ENCODE measurements around the gene GALNT9. TPM values are rescaled to one million over a fixed set of nuclear protein-coding genes. Genes with fewer than 3 reads are reported as not detected.

The GALNT9 gene
- total and polyA plus RNA-seq, 5 experiments from 2014 or later = not detected

GRCh38 chr12:132337557-132337956 is 8.2 kb upstream of the GALNT9 start:
- H3K4me1 Mint-ChIP-seq = peaks cover 0 to 6% (median 3%) of the 10 kb centered on the region in 4 donors
- peaks cover 3 to 53% (median 24%) of the 10 kb centered on the region in 5 donors for H3K27me3 Mint-ChIP-seq
- DNase-seq (no peak), ATAC-seq (no peak)
- no peak overlapping the region for H3K4me3 Mint-ChIP-seq
- POLR2A ChIA-PET = no interaction called here
- H3K36me3 Mint-ChIP-seq = no peaks in the 10 kb centered on the region
- no peak overlapping the region for H3K27ac Mint-ChIP-seq
- H3K9me3 Mint-ChIP-seq = peaks cover 0 to 3% (median 0%) of the 10 kb centered on the region in 9 donors

GRCh38 chr12:132336451-132337413 is 7.3 kb upstream of the GALNT9 start:
- ATAC-seq (no peak), DNase-seq (no peak)
- no peak overlapping the region for H3K4me3 Mint-ChIP-seq
- no peak overlapping the region for H3K27ac Mint-ChIP-seq
- H3K9me3 Mint-ChIP-seq = peaks cover 0 to 4% (median 0%) of the 10 kb centered on the region in 9 donors
- H3K4me1 Mint-ChIP-seq = peaks cover 0 to 2% (median 0%) of the 10 kb centered on the region in 4 donors
- peaks cover 7 to 57% (median 31%) of the 10 kb centered on the region in 5 donors for H3K27me3 Mint-ChIP-seq
- POLR2A ChIA-PET = no interaction called here
- H3K36me3 Mint-ChIP-seq = no peaks in the 10 kb centered on the region

GRCh38 chr12:132335179-132335756 is 5.9 kb upstream of the GALNT9 start:
- POLR2A ChIA-PET = no interaction called here
- no peak overlapping the region for H3K4me3 Mint-ChIP-seq
- H3K4me1 Mint-ChIP-seq = peaks cover 3 to 9% (median 5%) of the 10 kb centered on the region in 4 donors

DNA sequence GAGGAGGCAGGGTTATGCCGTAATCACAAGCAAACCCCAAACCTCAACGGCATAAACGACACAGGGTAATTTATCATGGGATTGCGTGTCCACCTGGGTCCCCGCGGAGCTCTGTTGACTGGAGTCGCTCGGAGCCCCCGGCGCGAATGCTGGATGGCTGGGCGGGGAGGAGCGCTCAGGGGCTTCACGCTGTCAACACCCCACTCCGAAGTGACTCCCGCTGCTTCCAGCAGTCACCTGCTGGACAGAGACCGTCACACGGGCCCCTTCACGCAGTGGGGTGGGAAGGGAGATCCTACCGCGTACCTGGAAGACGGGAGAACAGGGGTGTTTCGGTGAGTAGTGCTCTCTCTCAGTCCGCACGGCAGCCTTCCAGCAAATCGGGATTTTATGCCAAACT is 4.4 kb upstream of the GALNT9 start:
- Mint-ChIP-seq H3K9me3 (peaks cover 0 to 4% (median 0%) of the 10 kb centered on the region in 9 donors), H3K27me3 (peaks cover 19 to 70% (median 46%) of the 10 kb centered on the region in 5 donors), H3K36me3 (peaks cover 0 to 5% (median 0%) of the 10 kb centered on the region in 3 donors), H3K4me3 (no peak overlapping the region), H3K27ac (no peak overlapping the region), H3K4me1 (peaks cover 3 to 9% (median 7%) of the 10 kb centered on the region in 4 donors)
- ATAC-seq (no peak), DNase-seq (no peak)
- POLR2A ChIA-PET = no interaction called here

More at GRCh38 chr12:132335179-132335756, 5.9 kb upstream of the GALNT9 start:
- Mint-ChIP-seq H3K27ac (no peak overlapping the region), H3K36me3 (peaks cover 0 to 5% (median 0%) of the 10 kb centered on the region in 3 donors), H3K9me3 (peaks cover 0 to 4% (median 0%) of the 10 kb centered on the region in 9 donors), H3K27me3 (peaks cover 18 to 69% (median 45%) of the 10 kb centered on the region in 5 donors)
- ATAC-seq (no peak), DNase-seq (no peak)

GRCh38 chr12:132333273-132333672 is 3.9 kb upstream of the GALNT9 start:
- H3K9me3 Mint-ChIP-seq = peaks cover 0 to 4% (median 0%) of the 10 kb centered on the region in 9 donors
- peaks cover 19 to 69% (median 46%) of the 10 kb centered on the region in 5 donors for H3K27me3 Mint-ChIP-seq

GRCh38 chr12:132330549-132330881 is 1.1 kb upstream of the GALNT9 start:
- Mint-ChIP-seq H3K27ac (no peak overlapping the region), H3K4me3 (peak overlapping the region in 8 of 10 donors; percentile 18 to 48 (median 29)), H3K4me1 (peaks cover 3 to 28% (median 16%) of the 10 kb centered on the region in 4 donors), H3K27me3 (peaks cover 24 to 65% (median 40%) of the 10 kb centered on the region in 5 donors), H3K9me3 (peaks cover 0 to 4% (median 0%) of the 10 kb centered on the region in 9 donors), H3K36me3 (peaks cover 0 to 5% (median 0%) of the 10 kb centered on the region in 3 donors)
- POLR2A ChIA-PET = no interaction called here
- no peak for DNase-seq
- no peak for ATAC-seq

More at GRCh38 chr12:132333273-132333672, 3.9 kb upstream of the GALNT9 start:
- no peak for DNase-seq
- ATAC-seq = no peak
- Mint-ChIP-seq H3K27ac (no peak overlapping the region), H3K4me3 (no peak overlapping the region), H3K4me1 (peaks cover 3 to 12% (median 9%) of the 10 kb centered on the region in 4 donors), H3K36me3 (peaks cover 0 to 5% (median 0%) of the 10 kb centered on the region in 3 donors)
- POLR2A ChIA-PET = no interaction called here

DNA sequence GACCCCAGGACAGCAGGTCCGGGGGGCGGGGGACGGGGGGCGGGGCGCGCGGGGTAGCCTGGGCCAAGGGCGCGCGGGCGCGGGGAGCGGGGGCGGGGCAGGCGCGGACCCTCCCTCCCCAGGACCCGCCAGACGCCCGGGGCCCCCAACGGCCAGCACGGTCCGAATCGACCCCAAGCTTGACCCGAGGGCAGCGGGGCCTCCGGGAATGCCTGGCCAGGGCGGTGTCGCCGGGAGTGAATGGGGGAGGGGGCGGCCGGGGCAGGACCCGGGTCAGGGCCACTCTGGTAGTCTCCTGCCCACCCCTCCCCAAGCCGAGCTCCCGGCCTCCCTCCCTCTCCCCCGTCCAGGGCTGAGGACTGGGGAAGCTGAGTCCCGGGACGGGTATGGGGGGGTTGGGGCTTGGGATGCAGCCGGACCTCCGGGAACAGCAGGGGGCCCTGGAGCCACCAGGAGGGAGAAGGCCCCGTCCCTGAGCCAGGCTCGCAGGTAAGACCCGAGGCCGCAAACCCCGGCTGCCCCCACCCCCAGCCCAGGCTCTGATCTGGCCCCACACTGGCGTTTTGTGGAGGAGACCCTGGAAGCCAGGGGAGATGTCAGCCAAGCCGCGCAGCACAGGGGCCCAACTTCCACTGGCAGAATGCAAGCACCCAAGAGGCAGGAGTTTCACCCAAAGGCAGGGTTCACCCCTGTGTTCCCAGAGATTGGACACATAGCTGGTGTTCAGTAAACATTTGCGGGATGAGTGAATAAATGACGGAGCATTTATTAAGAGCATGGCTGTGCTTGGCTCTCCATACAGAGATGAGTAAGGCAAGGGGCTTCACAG is 545 bp upstream of the GALNT9 start:
- Mint-ChIP-seq H3K36me3 (peaks cover 0 to 5% (median 0%) of the 10 kb centered on the region in 3 donors), H3K27me3 (peaks cover 20 to 59% (median 37%) of the 10 kb centered on the region in 5 donors), H3K27ac (no peak overlapping the region), H3K4me3 (peak overlapping the region in 6 of 10 donors; percentile 18 to 48 (median 29)), H3K9me3 (peaks cover 0 to 4% (median 0%) of the 10 kb centered on the region in 9 donors), H3K4me1 (peaks cover 3 to 28% (median 18%) of the 10 kb centered on the region in 4 donors)
- DNase-seq (no peak), ATAC-seq (no peak)
- POLR2A ChIA-PET = no interaction called here

- H3K36me3 Mint-ChIP-seq = peaks cover 0 to 5% (median 0%) of the 10 kb centered on the region in 3 donors
- no peak overlapping the region for H3K27ac Mint-ChIP-seq
- DNase-seq (no peak), ATAC-seq (no peak)
- peak overlapping the region in 6 of 10 donors; percentile 15 to 45 (median 21) for H3K4me3 Mint-ChIP-seq
- H3K27me3 Mint-ChIP-seq = peaks cover 17 to 51% (median 30%) of the 10 kb centered on the region in 5 donors
- peaks cover 4 to 30% (median 19%) of the 10 kb centered on the region in 4 donors for H3K4me1 Mint-ChIP-seq
- POLR2A ChIA-PET = no interaction called here
- peaks cover 0 to 4% (median 0%) of the 10 kb centered on the region in 9 donors for H3K9me3 Mint-ChIP-seq
Measured at GRCh38 chr12:132328282-132329029, 933 bp downstream of the GALNT9 start.

GRCh38 chr12:132327336-132328171 is 1.8 kb downstream of the GALNT9 start:
- peaks cover 7 to 36% (median 25%) of the 10 kb centered on the region in 4 donors for H3K4me1 Mint-ChIP-seq
- DNase-seq (peak in 3 of 10 donors; percentile 4 to 15 (median 10)), ATAC-seq (peak; percentile 44 to 51)
- peaks cover 18 to 55% (median 27%) of the 10 kb centered on the region in 5 donors for H3K27me3 Mint-ChIP-seq
- H3K4me3 Mint-ChIP-seq = peak overlapping the region in 7 of 10 donors; percentile 10 to 58 (median 33)
- H3K9me3 Mint-ChIP-seq = peaks cover 0 to 4% (median 0%) of the 10 kb centered on the region in 9 donors
- POLR2A ChIA-PET = no interaction called here
- H3K36me3 Mint-ChIP-seq = peaks cover 0 to 5% (median 0%) of the 10 kb centered on the region in 3 donors
- H3K27ac Mint-ChIP-seq = peak overlapping the region in 1 of 10 donors; percentile 5

GRCh38 chr12:132326646-132327045 is 2.7 kb downstream of the GALNT9 start:
- POLR2A ChIA-PET = no interaction called here
- DNase-seq (no peak), ATAC-seq (no peak)
- Mint-ChIP-seq H3K27me3 (peaks cover 16 to 53% (median 22%) of the 10 kb centered on the region in 5 donors), H3K4me1 (peaks cover 7 to 36% (median 25%) of the 10 kb centered on the region in 4 donors), H3K4me3 (peak overlapping the region in 7 of 10 donors; percentile 22 to 68 (median 52)), H3K9me3 (no peaks in the 10 kb centered on the region), H3K36me3 (peaks cover 0 to 5% (median 0%) of the 10 kb centered on the region in 3 donors), H3K27ac (peak overlapping the region in 1 of 10 donors; percentile 76)

- no peak overlapping the region for H3K27ac Mint-ChIP-seq
- no peaks in the 10 kb centered on the region for H3K9me3 Mint-ChIP-seq
- peaks cover 7 to 32% (median 24%) of the 10 kb centered on the region in 4 donors for H3K4me1 Mint-ChIP-seq
- ATAC-seq = no peak
- H3K36me3 Mint-ChIP-seq = peaks cover 0 to 3% (median 0%) of the 10 kb centered on the region in 3 donors
- H3K27me3 Mint-ChIP-seq = peaks cover 12 to 48% (median 16%) of the 10 kb centered on the region in 5 donors
- POLR2A ChIA-PET = no interaction called here
- DNase-seq = no peak
- no peak overlapping the region for H3K4me3 Mint-ChIP-seq
Measured at GRCh38 chr12:132325733-132326130, 3.7 kb downstream of the GALNT9 start.

All from naive thymus-derived CD8-positive, alpha-beta T cell (primary cell).